HG02642 (cell line): ENCODE data around the gene S1PR2.
"Not testable (repeated sequence)": the region's sequence is repeated elsewhere in the genome, so short reads cannot be mapped to it uniquely, and the experiment has no call there.

Source experiments
- ATAC-seq: cut with Tn5 transposase; IDR thresholded peaks from one replicate; pipeline ENCODE4 v1.9.1; 2021; ENCODE audit warnings: mild to moderate bottlenecking; ENCODE audit not compliant: unreplicated experiment, poor library complexity

Gene S1PR2

GRCh38 chr19:10255358-10255757 is 24.2 kb upstream of the S1PR2 start:
- ATAC-seq, result no peak

GRCh38 chr19:10254244-10254643 is 23.1 kb upstream of the S1PR2 start:
- no peak for ATAC-seq

DNA sequence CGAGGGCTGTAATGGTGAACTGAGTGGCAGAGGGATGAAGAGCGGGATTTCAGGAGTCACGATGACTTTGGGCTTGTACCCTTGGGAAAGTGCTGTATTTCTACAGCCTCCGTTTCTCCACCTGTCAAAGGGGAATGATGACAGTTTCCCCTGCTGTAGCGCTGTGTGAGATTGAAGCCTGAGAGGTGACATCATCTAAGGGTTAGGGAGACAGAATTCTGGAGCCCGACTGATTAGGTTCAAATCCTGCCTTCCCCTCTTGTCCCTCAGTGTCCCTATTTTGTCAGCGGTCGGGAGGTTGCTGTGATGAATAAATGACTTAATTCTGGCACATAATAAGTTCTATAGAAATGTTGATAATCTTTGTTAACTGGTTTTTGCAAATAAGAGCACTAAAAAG is 21.6 kb upstream of the S1PR2 start:
- no peak for ATAC-seq

- ATAC-seq, result peak; percentile 88
These were observed 20.9 kb upstream of the S1PR2 start, which contains the start of gene MRPL4 for GRCh38 chr19:10251792-10252694. Gene MRPL4, plus strand, starts transcription at chr19:10252214. Its CDS starts 40 bp downstream, at chr19:10252254.

- ATAC-seq, result no peak
These were observed 15.4 kb upstream of the S1PR2 start for GRCh38 chr19:10246511-10246910.

- no peak for ATAC-seq
These were observed 14.2 kb upstream of the S1PR2 start for GRCh38 chr19:10245189-10245939.

DNA sequence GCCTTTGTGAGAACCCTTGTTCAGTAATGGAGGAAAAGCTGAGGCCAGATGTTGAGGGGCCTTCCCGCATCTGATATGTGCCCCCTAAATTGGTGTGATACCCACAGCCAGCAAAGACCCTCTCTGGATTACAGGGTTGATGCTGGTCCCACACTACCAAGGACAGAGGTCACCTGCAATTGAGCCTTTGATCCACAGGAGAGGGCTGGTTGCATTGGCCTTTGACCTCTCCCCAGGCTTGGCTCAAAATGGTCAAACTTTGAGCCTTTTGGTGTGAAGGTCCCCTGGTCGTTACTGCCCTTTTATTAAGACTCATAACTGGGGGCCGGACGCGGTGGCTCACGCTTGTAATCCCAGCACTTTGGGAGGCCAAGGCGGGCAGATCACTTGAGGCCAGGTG is 12.5 kb upstream of the S1PR2 start:
- ATAC-seq, result no peak

DNA sequence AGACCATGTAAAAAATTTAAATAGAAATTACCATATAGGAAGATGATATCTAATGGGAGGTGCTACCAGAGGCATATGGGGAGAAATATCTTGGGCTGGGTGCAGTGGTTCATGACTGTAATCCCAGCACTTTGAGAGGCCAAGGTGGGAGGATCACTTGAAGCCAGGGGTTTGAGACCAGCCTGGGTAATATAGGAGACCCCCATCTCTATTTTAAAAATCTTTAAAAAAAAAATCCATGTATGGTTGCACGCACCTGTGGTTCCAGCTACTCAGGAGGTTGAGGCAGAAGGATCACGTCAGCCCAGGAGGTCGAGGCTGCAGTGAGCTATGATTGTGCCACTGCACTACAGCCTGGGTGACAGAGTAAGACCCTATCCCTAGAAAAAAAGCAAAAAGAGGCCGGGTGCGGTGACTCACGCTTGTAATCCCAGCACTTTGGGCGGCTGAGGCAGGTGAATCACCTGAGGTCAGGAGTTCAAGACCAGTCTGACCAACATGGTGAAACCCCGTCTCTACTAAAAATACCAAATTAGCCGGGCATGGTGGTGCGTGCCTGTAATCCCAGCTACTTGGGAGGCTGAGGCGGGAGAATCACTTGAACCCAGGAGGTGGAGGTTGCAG is 10.8 kb upstream of the S1PR2 start:
- not testable (repeated sequence) for ATAC-seq

DNA sequence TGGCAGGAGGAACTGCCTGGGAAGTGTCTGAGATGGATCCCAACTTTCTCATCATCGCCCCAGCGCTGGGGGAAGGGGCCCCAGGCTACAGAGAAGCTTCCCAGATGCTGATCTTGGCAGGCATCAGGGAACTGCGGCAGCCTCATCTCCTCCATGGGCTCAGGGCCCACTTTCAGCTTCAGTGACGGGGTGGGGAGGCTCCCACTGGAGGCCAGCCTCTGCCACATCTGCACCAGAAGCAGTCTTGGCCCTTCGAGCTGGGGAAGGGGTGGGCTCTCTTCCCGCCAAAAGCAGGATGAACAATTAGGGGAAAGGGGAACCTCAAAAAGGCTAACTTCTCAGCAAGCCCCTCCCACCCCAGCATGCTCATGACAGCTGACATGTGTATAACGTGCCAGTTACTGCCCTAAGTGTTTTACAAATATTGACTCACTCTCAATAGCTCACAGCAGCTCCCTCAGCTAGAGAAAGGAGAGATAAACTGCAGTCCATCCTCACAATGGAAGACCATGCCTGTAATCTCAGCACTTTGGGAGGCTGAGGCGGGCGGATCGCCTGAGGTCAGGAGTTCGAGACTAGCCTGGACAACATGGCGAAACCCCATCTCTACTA is 7.1 kb upstream of the S1PR2 start:
- ATAC-seq, result no peak

DNA sequence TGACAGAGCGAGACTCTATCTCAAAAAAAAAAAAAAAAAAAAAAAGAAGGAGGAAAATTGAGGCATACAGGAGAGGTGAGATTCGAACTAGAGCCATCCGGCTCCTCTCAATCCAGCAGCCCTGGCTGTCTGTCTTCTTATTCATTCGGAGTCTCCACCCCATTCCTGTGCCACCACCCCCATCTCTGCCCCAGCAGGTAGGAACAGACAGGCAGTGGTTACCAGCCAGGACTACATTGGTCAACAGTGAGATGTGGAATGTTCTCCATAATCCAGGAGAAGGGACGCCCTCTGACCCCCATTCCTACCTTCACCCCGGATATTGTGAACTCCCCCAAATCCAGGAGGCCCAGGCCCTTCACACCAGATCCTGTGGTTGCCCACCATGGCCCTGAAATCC is 6.6 kb upstream of the S1PR2 start:
- no peak for ATAC-seq

DNA sequence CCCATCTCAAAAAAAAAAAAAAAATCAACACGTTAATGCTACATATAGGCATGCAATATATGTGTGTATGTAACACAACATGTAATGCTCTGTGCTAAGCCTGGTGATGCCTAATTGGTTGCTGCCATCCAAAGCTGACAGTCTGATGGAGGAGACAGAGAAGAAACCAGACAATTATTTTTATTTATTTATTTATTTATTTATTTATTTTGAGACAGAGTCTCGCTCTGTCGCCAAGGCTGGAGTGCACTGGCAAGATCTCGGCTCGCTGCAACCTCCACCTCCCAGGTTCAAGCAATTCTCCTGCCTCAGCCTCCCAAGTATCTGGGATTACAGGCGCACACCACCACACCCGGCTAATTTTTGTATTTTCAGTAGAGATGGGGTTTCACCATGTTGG is 4.3 kb upstream of the S1PR2 start:
- ATAC-seq, result not testable (repeated sequence)

- ATAC-seq, result no peak
These were observed 3.9 kb upstream of the S1PR2 start for GRCh38 chr19:10235003-10235402.

GRCh38 chr19:10233946-10234345 is 2.8 kb upstream of the S1PR2 start:
- ATAC-seq, result no peak

- ATAC-seq, result no peak
These were observed 589 bp upstream of the S1PR2 start for GRCh38 chr19:10231612-10232228.

- ATAC-seq, result peak; percentile 19
These were observed 814 bp downstream of the S1PR2 start for GRCh38 chr19:10230173-10230860.

- no peak for ATAC-seq
These were observed 2.2 kb downstream of the S1PR2 start for GRCh38 chr19:10228920-10229319.

DNA sequence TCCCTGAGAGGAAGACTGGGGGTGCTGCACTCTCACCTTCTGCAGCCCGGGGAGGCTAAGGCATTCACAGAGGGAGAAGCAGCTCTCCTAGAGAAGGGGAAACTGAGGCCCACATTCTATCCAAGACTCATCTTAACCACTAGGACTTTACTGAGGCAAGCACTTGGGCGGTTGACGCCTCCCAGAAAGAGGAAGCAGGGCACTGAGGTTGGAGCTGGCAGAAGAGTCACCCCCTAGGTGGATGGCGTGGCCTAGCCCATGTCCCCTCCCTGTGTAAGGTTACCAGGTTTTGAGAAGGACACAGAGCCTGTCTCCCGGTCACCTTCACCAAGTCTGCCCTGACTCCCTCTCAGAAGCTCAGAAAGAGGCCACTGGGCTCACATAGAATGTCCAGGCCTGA is 2.7 kb downstream of the S1PR2 start:
- ATAC-seq, result no peak

GRCh38 chr19:10227026-10227971 is 3.8 kb downstream of the S1PR2 start:
- no peak for ATAC-seq
